Left renal pelvis (tissue), 4 donors: ENCODE results near the gene PA2G4. TPM values are rescaled to one million over a fixed set of nuclear protein-coding genes. Genes with fewer than 3 reads are reported as not detected.
A peak's percentile ranks its signal among the peaks of the same experiment; 100 is the strongest.

Source experiments
- DNase-seq, 4 donors: peaks; one replicate each; pipeline ENCODE4 v3.0.0-alpha.2; 2013; ENCODE audit warnings: low read depth in 4 of 4, low spot score in 3 of 4
- polyA plus RNA-seq, 4 donors: library from polyadenylated mRNA; unstranded; fragments of 120-200 nt; gene quantifications; one replicate each; pipeline ENCODE4 v1.2.1, GENCODE V29; 2013; ENCODE audit not compliant: insufficient read length in 4 of 4

The PA2G4 gene
- polyA plus RNA-seq, 4 donors = 104 to 166 (median 154) TPM

DNA sequence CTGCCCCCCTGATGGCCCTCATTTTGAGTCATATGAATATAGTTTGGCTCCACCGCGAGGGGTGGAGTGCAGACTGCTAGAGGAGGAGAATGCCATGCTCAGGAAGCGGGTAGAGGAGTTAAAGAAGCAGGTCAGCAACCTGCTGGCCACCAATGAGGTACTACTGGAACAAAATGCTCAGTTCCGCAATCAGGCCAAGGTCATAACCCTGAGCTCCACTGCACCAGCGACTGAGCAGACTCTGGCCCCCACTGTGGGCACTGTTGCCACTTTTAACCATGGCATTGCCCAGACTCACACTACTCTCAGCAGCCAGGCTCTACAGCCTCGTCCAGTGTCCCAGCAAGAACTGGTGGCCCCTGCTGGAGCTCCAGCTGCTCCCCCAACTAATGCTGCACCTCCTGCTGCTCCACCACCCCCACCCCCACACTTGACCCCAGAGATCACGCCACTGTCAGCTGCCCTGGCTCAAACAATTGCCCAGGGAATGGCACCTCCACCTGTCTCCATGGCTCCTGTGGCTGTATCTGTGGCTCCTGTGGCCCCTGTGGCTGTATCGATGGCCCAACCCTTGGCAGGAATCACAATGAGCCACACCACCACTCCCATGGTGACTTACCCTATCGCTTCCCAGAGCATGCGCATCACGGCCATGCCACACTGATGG lies 17.0 kb downstream of the PA2G4 start:
- DNase-seq = no peak

DNA sequence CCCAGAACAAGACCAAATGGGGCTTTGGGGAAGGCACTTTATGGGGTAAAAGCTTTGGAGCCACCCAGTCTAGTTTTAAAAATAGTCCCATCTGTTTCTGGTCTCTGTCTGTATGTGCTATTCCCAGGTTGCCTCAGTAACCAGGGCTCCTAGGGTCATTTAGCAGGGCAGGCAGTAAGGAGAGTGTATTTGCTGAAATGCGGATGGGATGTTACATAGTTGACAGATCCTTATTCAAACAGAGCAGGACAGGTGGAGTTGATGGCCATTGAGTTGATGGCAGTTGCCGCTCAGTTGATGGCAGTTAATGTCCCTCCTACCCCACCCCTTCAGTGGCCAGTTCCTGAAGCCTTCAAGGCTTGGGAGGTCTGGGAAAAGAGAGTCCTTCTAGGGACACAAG lies 18.3 kb downstream of the PA2G4 start:
- DNase-seq = no peak

DNA sequence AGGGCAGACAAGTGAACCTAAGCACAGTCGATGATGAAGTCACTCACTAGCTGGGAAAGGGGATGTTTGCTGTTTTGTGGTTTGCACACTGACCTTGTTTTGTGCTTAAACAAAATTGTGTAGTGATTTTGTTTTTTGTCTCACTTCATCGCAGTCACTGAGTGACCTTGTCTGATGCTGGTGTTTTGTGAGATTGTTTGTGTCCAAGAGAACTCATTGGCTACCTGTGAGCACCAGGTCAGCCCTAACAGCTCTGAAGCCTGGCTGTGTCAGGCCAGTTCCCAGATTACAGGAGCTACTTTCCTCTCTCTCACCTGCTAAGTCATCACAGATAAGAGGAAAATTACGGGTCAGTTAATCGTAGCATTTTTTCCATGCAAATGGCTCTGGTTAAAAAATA lies 19.8 kb downstream of the PA2G4 start:
- no peak for DNase-seq

DNA sequence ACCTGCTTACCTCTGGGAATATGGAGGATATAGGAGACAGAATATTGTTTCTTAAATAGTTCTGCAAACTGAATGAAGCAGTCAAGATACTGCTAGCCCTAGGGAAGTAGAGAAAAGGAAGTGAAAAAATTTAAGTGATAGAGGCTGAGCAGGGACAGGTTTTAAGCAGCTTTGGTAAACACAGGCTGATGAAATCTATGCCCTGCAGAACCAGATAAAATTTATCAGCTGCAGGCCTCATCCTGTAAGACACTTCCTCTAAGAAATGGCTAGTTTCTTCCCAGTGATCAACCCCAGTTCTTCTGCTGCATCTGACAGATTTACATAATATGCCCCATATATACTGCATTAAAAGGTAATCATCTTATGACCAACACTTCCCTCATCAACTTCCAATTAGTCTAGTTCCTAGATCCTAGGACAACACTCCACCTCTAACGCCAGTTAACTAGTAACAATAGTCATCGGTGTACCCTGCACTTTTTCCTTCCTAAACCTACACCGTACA lies 22.4 kb downstream of the PA2G4 start:
- DNase-seq = no peak

DNA sequence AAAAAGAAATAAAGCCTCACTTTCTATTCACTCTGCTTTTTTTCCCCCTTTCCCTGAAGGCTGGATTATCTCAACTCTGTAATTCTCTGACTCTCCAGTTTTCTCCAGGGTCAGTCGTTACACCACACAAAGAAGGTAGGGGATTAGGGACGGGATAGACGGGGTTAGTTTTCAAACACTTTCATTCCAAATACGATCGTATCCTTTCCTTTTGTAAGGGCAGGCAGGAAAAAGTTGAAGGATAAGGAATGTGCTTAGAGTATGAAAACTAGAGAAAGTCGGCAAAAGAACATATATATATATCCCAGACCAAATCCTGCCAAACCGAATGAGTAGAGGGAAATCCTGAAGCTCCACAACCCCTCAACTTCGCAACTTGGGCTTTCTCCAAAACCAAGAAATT lies 23.1 kb downstream of the PA2G4 start:
- no peak for DNase-seq

DNA sequence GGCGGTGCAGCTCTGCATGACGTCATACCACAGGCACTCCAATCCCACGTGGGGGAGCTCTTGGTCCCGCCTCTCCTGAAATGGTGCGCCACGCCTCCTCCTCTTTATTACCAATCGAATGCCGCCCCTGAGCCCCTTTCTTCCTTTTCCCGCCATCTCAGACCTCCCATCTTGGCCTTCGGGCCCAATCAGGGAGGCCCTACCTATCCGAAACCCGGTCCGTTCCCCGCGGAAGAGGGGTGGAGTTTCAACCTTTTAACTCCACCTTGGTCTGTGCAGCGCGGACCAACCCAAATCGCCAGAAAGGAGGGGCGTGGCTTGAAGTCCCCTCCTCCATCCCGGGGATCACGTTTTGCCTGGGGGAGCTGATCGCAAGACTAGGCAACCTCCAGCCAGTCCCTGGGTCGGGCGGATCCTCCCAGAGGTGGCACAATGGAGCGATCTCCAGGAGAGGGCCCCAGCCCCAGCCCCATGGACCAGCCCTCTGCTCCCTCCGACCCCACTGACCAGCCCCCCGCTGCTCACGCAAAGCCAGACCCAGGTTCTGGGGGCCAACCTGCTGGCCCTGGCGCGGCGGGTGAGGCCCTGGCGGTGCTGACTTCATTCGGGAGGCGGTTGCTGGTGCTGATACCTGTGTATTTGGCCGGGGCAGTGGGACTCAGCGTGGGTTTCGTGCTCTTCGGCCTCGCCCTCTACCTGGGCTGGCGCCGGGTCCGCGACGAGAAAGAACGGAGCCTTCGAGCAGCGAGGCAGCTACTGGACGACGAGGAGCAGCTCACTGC lies 23.7 kb downstream of the PA2G4 start, which contains the start of gene ESYT1:
Gene ESYT1, plus strand, starts transcription at position 380 of the 782 bp plus-strand sequence. Its CDS starts 53 bp downstream, at position 433.
- peak; percentile 98 to 100 (median 100) for DNase-seq

DNA sequence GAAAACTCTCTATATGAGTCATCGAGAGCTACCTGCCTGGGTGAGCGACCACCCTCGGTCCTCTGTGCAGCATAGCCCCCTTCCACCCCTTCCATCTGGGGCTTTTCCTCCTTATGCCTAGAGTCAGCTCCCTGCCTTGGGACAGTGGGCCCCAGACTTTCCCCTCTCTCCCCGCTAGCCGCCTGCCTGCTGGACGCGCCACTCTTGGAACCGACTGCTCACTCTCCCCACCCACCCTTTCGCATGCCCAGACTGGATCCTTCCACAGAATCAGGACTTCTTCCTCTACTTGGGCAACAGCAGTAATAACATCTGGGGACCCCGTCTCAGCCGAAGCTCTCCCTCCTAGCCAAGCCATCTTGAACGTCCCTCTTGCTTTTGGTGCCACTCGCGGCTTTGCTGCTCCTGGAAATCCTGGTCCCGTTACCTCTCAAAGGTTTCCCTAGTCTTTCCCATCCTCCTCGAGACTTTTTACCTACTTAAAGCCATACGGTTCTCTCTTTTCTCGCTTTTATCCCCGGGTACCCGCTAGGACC lies 24.4 kb downstream of the PA2G4 start:
- no peak for DNase-seq

DNA sequence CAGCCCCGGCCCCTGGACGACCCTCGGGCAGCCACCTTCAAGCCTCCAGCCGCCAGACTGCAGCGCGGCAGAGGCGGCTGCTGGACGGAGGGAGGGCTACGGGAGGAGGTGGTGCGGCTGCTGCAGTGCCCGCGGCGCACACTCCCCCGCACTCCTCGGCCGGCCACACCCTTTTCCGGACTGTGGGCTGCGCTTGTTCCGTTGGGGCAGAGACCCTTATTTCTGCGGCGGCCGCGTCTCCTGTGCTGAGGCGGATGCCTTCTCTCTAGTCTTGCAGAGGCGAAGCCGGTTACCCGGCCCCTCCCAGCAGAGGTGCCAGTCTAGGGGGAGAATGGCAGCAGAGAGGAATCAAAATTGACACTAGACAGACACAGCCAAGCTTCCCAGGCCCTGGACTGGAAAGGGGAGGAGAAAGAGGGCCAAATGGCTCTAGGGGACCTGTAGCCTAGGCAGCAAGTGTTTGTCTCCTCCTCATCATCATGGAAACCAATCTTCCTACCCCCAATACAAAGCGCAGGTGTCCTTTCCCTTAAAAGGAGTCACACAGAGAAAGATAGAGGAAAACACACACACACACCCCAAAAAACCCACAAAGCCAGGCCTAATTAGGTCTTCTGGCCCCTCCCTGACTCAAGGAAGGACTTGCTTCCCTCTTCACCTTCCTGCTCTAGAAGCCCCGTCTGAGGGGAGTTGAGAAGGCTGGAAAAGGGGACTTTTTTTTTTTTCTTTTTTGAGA lies 25.0 kb downstream of the PA2G4 start:
- DNase-seq = no peak

DNA sequence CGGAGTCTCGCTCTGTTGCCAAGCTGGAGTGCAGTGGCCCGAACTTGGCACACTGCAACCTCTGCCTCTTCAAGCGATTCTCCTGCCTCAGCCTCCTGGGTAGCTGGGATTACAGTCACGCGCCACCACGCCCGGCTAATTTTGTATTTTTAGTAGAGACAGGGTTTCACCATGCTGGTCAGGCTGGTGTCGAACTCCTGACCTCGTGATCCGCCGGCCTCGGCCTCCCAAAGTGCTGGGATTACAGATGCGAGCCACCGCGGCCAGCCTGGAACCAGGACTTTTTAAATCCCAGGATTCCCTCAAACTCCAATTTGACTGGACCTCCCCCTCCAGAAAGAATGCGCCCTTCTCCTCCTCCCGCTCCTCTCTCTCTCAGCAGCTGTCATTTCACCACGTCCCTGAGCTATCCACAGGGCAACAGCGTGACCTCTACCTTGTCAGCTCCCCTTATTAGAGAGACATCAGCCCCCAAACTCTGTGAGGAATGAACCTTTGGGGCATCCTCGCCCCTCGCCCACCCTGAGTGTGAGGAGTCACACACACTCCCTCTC lies 25.7 kb downstream of the PA2G4 start:
- DNase-seq = no peak

DNA sequence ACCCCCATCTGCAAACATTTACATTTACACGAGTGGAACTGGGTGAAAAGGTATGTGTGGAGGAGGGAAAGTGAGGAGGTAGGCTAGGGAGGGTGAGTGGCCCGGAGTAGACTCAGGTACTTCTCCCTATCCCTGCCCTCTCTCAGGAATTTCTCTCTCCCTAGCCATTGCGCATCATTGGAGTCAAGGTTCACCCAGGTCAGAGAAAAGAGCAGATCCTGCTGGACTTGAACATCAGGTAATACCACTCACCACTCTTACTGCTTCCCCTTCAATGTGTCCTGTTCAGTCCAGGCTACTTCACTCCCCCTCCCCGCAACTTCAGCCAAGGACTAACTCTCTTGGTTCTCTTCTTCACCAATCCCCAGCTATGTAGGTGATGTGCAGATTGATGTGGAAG lies 26.5 kb downstream of the PA2G4 start:
- DNase-seq = no peak

DNA sequence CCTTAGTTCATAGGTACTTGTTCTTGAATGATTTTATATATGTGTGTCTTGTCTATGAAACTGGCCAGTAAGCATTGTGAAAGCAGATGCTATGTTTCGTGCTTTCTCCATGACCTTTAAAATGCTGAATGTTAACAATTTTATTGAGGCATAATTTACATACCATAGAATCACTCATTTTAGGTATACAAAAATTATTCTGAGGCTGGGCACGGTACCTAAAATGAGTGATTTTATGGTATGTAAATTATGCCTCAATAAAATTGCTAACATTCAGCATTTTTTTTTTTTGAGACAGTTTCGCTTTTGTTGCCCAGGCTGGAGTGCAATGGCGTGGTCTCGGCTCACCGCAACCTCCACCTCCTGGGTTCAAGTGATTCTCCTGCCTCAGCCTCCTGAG lies 30.5 kb downstream of the PA2G4 start:
- no peak for DNase-seq

DNA sequence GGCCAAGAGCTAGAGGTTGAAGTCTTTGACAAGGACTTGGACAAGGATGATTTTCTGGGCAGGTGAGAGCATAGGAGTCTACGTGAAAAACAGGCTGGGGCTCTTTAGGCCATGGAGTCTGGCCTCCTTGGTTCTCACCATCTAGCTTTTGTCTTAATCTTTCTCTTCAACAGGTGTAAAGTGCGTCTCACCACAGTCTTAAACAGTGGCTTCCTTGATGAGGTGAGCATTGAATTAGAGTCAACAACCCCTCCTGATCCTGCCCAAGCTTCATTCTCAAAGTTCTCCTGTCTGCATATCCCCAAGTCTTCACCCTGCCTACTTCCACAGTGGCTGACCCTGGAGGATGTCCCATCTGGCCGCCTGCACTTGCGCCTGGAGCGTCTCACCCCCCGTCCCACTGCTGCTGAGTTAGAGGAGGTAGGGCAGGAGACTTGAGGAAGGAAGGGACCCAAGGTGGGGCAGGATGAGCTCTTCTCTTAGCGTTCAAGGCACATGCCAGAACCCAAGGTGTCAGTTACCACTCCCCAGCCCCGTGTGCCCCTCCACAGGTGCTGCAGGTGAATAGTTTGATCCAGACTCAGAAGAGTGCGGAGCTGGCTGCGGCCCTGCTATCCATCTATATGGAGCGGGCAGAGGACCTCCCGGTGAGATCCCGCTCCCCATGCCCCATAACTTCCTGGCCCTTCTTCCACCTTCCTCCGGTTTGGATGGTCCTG lies 33.7 kb downstream of the PA2G4 start:
- DNase-seq = no peak

DNA sequence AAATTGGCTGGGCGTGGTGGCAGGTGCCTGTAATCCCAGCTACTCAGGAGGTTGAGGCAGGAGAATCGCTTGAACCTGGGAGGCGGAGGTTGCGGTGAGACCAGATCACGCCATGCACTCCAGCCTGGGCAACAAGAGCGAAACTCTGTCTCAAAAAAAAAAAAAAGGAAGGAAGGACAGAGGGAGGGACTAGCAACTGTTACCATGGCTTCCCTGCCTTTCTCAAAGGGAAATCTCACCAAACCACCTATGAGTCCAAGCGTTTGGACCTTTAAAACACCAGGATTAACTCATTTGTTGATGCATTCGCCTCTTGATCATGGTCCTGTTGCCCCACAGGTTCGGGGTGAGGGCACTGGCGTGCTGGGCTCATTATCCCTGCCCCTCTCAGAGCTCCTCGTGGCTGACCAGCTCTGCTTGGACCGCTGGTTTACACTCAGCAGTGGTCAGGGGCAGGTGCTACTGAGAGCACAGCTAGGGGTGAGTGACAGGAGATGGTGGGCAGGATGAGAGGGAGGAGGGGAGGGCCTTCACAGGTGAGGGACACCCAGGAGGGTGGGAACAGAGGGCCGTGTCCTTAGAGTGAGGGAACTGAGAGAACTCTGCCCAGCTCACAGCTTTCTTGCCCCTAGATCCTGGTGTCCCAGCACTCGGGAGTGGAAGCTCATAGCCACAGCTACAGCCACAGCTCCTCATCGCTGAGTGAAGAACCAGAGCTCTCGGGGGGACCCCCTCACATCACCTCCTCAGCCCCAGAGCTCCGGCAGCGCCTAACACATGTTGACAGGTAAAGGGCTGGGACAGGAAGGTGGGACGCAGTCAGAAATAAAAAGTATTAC lies 37.8 kb downstream of the PA2G4 start:
- no peak for DNase-seq

DNA sequence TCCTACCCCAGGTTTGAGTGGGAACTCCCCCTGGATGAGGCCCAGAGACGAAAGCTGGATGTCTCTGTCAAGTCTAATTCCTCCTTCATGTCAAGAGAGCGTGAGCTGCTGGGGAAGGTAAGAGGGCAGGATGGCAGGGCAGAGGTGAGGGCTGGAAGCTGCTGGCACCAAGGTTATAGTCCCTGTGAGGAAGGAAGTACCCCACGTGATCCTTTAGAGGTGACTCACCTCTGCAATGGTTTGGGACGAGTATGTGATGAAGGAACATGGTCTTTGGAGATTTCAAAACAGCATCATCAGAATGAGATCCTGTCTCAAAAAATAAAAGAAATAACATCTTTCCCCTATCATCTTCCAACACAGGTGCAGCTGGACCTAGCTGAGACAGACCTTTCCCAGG lies 38.9 kb downstream of the PA2G4 start:
- no peak for DNase-seq

DNA sequence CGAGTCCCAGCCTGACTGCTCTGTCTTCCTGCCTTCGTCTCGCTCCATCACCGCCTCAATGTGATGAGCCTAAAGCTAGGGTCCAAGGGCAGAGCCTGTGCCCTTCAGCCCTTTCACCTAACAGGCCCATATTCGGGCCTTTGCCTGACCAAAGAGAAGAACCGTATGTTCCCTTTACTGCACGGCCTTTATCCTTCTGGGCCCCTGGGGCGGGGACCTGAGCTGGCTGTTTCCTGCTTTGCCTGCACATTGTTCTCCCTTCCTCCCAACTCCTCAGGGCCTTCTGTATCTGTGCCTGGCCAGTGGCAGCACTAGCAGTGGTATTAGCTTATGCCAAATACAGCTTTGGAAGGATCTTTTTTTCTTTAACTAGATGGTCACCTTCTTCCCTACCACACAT lies 39.5 kb downstream of the PA2G4 start:
- no peak for DNase-seq

DNA sequence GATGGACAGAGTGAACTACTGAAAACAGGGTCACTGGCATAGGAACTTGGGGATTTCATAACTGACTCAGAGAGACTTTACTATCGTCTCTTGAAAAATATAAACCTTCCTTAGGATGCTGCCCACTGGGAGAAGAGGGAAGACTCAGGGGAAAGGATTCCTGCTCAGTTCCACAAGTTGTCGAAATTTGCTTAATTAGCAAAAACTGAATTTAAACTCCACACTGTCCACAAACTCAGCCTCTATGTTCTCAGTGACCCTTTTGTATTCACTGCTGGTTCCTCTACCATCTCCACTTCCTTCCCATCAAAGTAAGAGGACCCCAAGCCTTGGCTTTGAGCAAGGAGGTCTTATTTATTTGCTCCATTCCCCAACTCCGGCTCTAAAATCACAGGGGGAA lies 40.9 kb downstream of the PA2G4 start:
- no peak for DNase-seq

DNA sequence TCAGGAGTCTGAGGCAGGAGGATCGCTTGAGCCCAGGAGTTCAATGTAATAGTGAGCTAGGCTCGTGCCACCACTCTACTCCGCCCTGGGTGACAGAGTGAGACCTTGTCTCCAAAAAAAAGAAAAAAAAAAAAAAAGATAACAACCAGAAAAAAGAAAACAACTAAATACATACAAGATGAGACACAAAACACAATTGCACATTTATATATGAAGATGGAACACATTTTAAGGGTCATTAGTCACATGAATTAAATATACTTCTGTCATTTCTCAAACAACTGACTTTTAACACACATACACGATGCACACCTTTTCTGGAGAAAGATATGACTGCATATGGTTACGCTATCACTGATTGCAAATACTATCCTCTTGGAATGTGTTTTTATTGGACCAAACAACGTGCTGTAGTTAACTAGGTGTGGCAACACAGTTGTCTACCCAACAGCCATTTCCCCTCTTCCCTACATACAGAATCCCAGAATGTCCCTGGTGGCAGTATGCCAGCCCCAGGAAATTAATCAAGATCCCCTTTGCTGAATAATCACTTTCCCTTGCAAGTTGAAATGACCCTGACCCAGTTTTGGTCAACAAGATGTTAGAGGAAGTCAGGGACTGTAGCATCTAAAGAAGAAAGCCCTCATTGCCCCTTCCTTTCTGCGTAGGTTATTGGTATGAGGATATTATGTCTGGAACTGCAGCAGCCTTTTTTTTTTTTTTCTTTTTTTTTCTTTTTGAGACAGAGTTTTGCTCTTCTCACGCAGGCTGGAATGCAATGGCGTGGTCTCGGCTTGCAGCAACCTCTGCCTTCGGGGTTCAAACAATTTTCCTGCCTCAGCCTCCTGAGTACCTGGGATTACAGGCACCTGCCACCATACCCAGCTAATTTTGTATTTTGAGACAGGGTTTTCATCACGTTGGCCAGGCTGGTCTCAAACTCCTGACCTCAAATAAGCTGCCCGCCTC lies 42.4 kb downstream of the PA2G4 start:
- no peak for DNase-seq

DNA sequence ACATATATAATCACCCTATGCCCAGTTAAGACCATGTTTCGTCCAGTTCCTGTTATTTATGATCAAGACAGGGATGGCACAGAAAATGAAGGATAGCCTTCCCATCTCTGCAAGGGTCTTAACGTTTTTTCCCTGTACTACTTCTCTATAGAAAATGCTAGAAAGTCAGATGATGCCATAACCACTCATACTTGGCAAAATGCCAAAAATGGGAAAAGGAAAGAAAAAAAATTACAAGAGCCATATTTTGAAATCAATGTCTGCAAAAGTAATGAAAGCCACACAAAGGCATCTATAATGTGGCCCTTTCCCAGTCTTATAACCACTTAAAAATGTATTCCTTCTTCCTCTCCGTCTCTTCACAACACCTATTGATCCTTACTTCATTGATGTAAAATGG lies 46.2 kb downstream of the PA2G4 start:
- no peak for DNase-seq
